Endothelial cell of umbilical vein (primary cell): ENCODE results near the gene APBA2. TPM values are rescaled to one million over a fixed set of nuclear protein-coding genes. Genes with fewer than 3 reads are reported as not detected.

ENCODE experiments used
- BruUV-seq: library from RNA; stranded (reverse); fragments of 400-500 nt; replicated peaks from 2 replicates; lab custom pipeline; 2021; lab: Mats Ljungman, UMichigan
- CTCF ChIA-PET: fragments of 300-600, 350-600 bp; sonication (Branson Sonifier 250); formaldehyde crosslinking; loops from one replicate; lab custom pipeline; 2021; ENCODE audit warnings: antibody characterized with exemption, inconsistent platforms; lab: Charles Lee
- POLR2A ChIA-PET: fragments of 300-600, 350-600 bp; sonication (Branson Sonifier 250); formaldehyde crosslinking; loops from one replicate; lab custom pipeline; 2021; ENCODE audit warnings: antibody characterized with exemption, inconsistent platforms; lab: Charles Lee
- DNase-seq: peaks from one replicate; pipeline ENCODE4 v3.0.0-alpha.2; 2011; ENCODE audit warnings: low read depth, low spot score
- FAIRE-seq: peaks from 2 replicates; lab custom pipeline; 2011; peaks lifted over from hg19 to GRCh38; lab: Jason Lieb, UNC
- H2AFZ ChIP-seq: 2 replicates; pipeline ENCODE4 v1.6.0; 2012; ENCODE audit warnings: low read depth, low read length, control low read depth, inconsistent platforms
- H3K27ac ChIP-seq: 2 replicates; pipeline ENCODE4 v1.5.1; 2011; ENCODE audit warnings: low read depth, mild to moderate bottlenecking, control low read depth, low read length, moderate library complexity; ENCODE audit not compliant: insufficient read depth
- H3K27me3 ChIP-seq, 2 experiments: 2 replicates each; pipeline versions ENCODE4 v1.6.0 to v1.6.1; 2011; ENCODE audit warnings: low read length in 2 of 2, mixed read lengths in 1 of 2; ENCODE audit not compliant: control insufficient read depth in 2 of 2, insufficient read depth in 2 of 2
- H3K36me3 ChIP-seq, 2 experiments: 2 replicates in 1 of 2; 3 replicates in 1 of 2; pipeline ENCODE4 v1.5.1; 2011; ENCODE audit warnings: low read length in 2 of 2, mild to moderate bottlenecking in 1 of 2, moderate library complexity in 1 of 2; ENCODE audit not compliant: control insufficient read depth in 2 of 2, insufficient read depth in 2 of 2; ENCODE audit errors: extremely low read depth in 1 of 2
- H3K4me1 ChIP-seq: 3 replicates; pipeline ENCODE4 v1.5.1; 2011; ENCODE audit warnings: mild to moderate bottlenecking, low read length; ENCODE audit not compliant: control insufficient read depth, insufficient read depth; ENCODE audit errors: extremely low read depth
- H3K4me2 ChIP-seq: 2 replicates; pipeline ENCODE4 v1.6.1; 2011; ENCODE audit warnings: low read length, control low read depth, mixed read lengths; ENCODE audit not compliant: insufficient read depth
- H3K4me3 ChIP-seq, 3 experiments: fragments of 200-600 bp in 1 of 3; sonication (generic), shearing (Covaris generic) in 1 of 3; replicated peaks in 1 of 3; 2 replicates each; pipeline ENCODE4 v1.5.1; 2011 to 2016; ENCODE audit warnings: control low read depth in 3 of 3, low read length in 3 of 3, mild to moderate bottlenecking in 2 of 3, inconsistent platforms in 1 of 3, low read depth in 1 of 3, moderate library complexity in 1 of 3; ENCODE audit not compliant: insufficient read depth in 1 of 3
- H3K79me2 ChIP-seq: 2 replicates; pipeline ENCODE4 v1.6.0; 2012; ENCODE audit warnings: low read length, inconsistent platforms; ENCODE audit not compliant: control insufficient read depth, insufficient read depth
- H3K9ac ChIP-seq: replicated peaks from 2 replicates; pipeline ENCODE3; 2011; ENCODE audit warnings: low read length, control low read depth; ENCODE audit not compliant: insufficient read depth; ENCODE audit errors: extremely low read depth
- H3K9me1 ChIP-seq: replicated peaks from 3 replicates; pipeline ENCODE4 v1.6.0; 2011; ENCODE audit warnings: mild to moderate bottlenecking, low read length; ENCODE audit not compliant: control insufficient read depth, insufficient read depth; ENCODE audit errors: extremely low read depth
- H3K9me3 ChIP-seq: replicated peaks from 2 replicates; pipeline ENCODE4 v1.5.1; 2012; ENCODE audit warnings: low read length, inconsistent platforms; ENCODE audit not compliant: control insufficient read depth, insufficient read depth
- H4K20me1 ChIP-seq: replicated peaks from 2 replicates; pipeline ENCODE3; 2011; ENCODE audit warnings: mild to moderate bottlenecking, low read length; ENCODE audit not compliant: control insufficient read depth, insufficient read depth; ENCODE audit errors: extremely low read depth
- CTCF ChIP-seq, 2 donors: IDR thresholded peaks; 1 replicate in 1 of 2; 2 replicates in 1 of 2; pipeline ENCODE4 v1.5.1; 2011; ENCODE audit warnings: low read length in 2 of 2, mild to moderate bottlenecking in 2 of 2, moderate library complexity in 2 of 2, control low read depth in 1 of 2, inconsistent platforms in 1 of 2, low read depth in 1 of 2; ENCODE audit not compliant: insufficient read depth in 1 of 2; ENCODE audit errors: extremely low read depth in 1 of 2
- EZH2 ChIP-seq: IDR thresholded peaks from 2 replicates; pipeline ENCODE4 v1.6.1; 2012; ENCODE audit warnings: borderline replicate concordance, low read depth, mild to moderate bottlenecking, moderate library complexity, low read length, inconsistent platforms; ENCODE audit not compliant: severe bottlenecking
- FOS ChIP-seq: IDR thresholded peaks from 2 replicates; pipeline ENCODE4 v1.6.1; 2011; ENCODE audit warnings: mild to moderate bottlenecking, low read length, moderate library complexity, borderline replicate concordance; ENCODE audit not compliant: insufficient read depth
- GATA2 ChIP-seq: IDR thresholded peaks from 2 replicates; pipeline ENCODE4 v1.7.0; 2011; ENCODE audit warnings: low read depth, mild to moderate bottlenecking, moderate library complexity, mixed read lengths, low read length; ENCODE audit not compliant: insufficient read length, insufficient read depth
- JUN ChIP-seq: IDR thresholded peaks from 2 replicates; pipeline ENCODE4 v1.6.1; 2011; ENCODE audit warnings: borderline replicate concordance, low read depth; ENCODE audit not compliant: insufficient read length, insufficient read depth
- MAX ChIP-seq: IDR thresholded peaks from 2 replicates; pipeline ENCODE4 v1.6.1; 2011; ENCODE audit not compliant: insufficient read depth, insufficient read length
- MYC ChIP-seq: IDR thresholded peaks from one replicate; pipeline ENCODE4 v1.6.1; 2011; ENCODE audit warnings: mild to moderate bottlenecking, low read depth, low read length
- POLR2A ChIP-seq: IDR thresholded peaks from 2 replicates; pipeline ENCODE4 v1.6.1; 2012; ENCODE audit warnings: low read depth, mild to moderate bottlenecking, control low read depth, low read length
- POLR2AphosphoS5 ChIP-seq: IDR thresholded peaks from 2 replicates; pipeline ENCODE4 v1.6.1; 2012; ENCODE audit warnings: low read depth, mild to moderate bottlenecking, control low read depth, low read length, moderate library complexity; ENCODE audit not compliant: insufficient read depth
- dilution Hi-C: fragments of 300-500 bp; cut with MboI; formaldehyde crosslinking; loops from one replicate; pipeline ENCODE4 v1.15.0; 2019; ENCODE audit warnings: low sequenced_read_pairs; ENCODE audit not compliant: extremely low pct_ligation_motif_present
- intact Hi-C: fragments of 100-400 bp; cut with micrococcal nuclease; formaldehyde crosslinking; loops from one replicate; pipeline ENCODE4 v1.10.0; 2022
- polyA plus RNA-seq, 4 experiments: library from polyadenylated mRNA; depleted of rRNA in 3 of 4; stranded (reverse) in 3 of 4; unstranded in 1 of 4; fragments of >200 nt; gene quantifications; 2 replicates each; pipeline versions ENCODE4 v1.2.1 to v1.2.3, GENCODE V29; 2011 to 2012; ENCODE audit warnings: missing spikeins in 1 of 4
- total RNA-seq: library from RNA; stranded (reverse); gene quantifications from 2 replicates; pipeline ENCODE4 v1.2.3, GENCODE V29; 2021

APBA2 gene
- total and polyA plus RNA-seq, 2 donors (not counting 3 experiments of a cell fraction or from before 2014, with no cell fraction given), result 5.7 to 11.1 TPM

DNA sequence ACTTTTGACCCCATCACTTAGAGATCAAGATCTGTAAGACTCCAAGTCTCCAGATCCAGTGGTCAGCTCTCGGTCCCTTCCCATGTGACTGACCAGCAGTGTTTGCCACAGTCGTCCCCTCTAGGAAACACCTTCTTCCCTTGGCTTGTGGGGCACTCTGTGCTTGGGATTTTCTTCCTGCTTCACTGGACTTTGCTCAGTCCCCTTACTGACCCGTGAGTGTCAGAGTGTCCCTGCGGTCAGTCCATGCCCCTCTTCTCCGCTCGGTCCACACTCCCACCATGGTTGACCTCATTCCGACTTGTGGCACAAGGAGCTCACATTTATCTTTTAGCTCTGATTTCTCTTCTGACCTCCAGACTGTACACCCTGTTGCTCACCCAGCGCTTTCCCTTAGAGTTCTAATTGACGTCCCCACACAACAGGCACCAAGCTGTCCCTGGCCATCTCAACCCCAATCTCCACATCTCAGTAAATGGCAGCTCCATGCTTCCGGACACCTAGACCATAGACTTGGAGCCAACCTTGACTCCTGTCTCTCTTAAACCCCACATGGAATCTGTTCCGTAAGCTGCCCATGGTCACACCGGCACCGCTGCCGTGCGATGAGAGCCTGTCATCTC, 67.9 kb downstream of the APBA2 start:
- Histone ChIP-seq H3K4me2 (no peak overlapping the region), H3K79me2 (no peaks in the 10 kb centered on the region), H3K27me3 (no peaks in the 10 kb centered on the region), H3K27ac (no peak overlapping the region), H3K9me3 (no peaks in the 10 kb centered on the region), H2AFZ (no peak overlapping the region), H3K9me1 (no peaks in the 10 kb centered on the region), H3K36me3 (no peaks in the 10 kb centered on the region), H3K9ac (no peak overlapping the region), H3K4me3 (no peak overlapping the region), H3K4me1 (no peaks in the 10 kb centered on the region), H4K20me1 (no peaks in the 10 kb centered on the region)
- FAIRE-seq, result no peak
- dilution Hi-C loops, result no loop called here
- intact Hi-C loops, result no loop called here
- ChIA-PET CTCF (interaction anchor here (1.1 kb wide), 1 partner anchor 149 kb away, joined by 3 read pairs; no protein-coding TSS in a partner anchor), POLR2A (no interaction called here)
- no peak for DNase-seq
- TF ChIP-seq FOS, result no peak
- no peak for TF ChIP-seq CTCF (IDR thresholded peaks at IDR 0.05; ENCODE audit: extremely low read depth in 1 of 2, insufficient read depth in 1 of 2, low read depth in 1 of 2, low read length in 2 of 2)
- TF ChIP-seq POLR2A, result no peak
- TF ChIP-seq POLR2AphosphoS5, result no peak
- no peak for TF ChIP-seq EZH2
- TF ChIP-seq MAX, result no peak
- TF ChIP-seq GATA2, result no peak
- TF ChIP-seq MYC, result no peak
- no peak for TF ChIP-seq JUN
- no TSS peak for BruUV-seq
